Endometrium (tissue), 2 donors: Measurements from ENCODE around the gene IP6K2.

Source experiments
- FAIRE-seq: peaks from 2 replicates; lab custom pipeline; 2012; peaks lifted over from hg19 to GRCh38; lab: Jason Lieb, UNC
- donor health status: control.
- donor health status: control.

The IP6K2 gene

DNA sequence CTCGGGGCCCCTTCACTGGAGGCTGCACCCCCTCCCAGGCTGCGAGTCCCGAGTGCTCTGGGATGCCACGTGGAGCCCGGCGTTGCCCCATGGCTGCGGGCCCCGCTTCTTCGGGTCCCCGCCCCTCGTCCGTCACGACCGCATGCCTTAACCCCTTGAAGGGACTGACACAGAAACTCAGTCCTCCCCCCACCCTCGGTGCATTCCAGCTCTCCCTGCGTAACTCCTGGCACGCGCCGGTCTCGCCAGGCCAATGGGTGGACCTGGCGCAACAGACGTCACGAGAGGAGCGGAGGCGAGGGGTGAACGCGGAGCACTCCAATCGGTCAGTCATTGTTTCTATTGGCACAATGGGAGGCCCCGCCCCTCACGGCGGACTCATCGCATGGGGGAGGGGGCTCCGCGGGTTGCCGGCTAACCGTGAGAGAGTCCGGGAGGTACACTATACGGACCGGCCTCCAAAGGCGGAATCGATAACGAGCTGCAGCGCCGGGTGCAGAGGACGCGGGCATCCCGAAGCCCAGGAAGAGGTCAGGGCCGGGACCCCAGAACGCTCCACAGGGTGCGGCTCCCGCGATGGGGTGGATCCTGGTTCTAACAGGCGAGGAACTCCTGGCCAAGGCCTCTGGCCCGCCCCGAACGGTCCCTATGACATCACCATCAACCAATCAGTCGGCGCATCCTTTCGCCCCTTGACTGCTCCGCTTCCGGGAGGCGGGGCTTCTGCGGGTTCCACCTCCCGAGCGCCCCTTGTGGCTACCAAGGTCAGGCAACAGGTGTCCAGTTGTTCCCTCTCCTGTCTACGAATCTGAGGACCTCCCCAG lies 53.3 kb downstream of the IP6K2 start:
- peak; percentile 86 for FAIRE-seq

DNA sequence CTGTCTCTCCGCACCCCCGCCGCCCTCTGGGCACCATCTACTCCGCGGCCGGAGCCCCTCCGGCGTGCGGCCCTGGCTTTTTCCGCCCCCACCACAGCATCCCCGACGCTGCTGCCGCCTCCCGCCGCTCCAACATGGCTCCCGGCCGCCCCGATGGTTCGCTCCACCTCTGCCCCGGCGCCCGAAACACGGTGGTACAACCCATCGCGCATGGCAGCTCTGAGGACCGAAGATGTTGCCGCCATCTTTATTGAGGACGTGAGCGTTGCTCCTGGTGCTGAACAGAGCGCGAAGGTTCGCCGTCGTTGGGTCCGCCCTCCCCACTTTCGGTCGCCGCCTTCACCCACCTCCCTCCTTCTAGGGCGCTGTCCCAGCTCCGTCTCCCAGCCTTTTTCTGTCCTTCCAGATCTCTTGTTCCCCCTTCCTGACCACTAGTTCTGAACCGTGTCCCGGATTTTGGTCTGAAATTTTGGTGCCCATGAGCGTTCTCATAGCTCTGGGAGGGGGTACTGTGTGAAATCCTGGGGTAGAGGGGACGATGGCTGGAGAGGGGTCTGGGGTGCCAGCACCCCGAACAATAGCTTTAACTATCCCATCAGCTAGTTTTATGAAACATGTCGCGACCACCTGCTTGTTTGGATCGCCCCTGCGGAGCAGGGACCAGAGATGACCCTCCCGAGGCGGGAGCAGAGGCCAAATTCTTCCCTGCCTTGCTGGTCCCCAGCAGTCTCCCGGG lies 54.1 kb downstream of the IP6K2 start, which contains the start of gene CELSR3:
Gene CELSR3, minus strand, starts transcription at position 134 of the 736 bp plus-strand sequence. CDS start 252 bp downstream, outside the sequence.
- no peak for FAIRE-seq

GRCh38 chr3:48662145-48662752 lies 54.8 kb downstream of the IP6K2 start:
- FAIRE-seq = no peak

DNA sequence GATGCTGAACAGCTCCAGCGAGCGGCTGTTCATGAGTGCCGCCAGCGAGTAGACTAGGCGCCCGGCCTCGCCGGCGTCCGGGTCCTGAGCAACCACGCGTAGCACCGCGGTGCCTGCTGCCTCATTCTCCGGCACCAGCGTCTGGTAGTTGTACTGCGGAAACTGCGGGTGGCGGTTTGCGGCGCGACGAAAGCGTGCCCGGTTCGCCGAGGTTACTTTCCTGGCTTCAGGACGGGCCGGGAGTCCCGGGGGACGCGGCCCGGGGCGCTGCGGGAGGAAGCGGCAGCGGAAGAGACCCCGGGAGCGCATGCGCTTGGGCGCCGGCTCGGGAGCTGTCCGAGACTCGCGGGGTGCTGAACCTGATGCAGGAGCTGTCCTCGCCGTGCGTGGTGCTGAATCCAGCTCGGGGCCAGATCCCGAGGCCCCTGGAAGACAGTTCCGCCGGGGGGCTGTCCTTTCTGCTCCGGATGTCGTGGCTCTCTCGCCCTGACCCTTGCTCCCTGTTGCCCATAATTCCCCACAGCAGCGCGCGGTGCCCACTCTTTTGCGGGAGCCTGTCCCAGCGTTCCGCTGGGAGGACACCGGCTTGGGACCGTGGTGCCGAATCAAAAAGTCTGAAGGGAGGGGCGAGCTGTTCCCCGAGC lies 55.4 kb downstream of the IP6K2 start:
- no peak for FAIRE-seq

DNA sequence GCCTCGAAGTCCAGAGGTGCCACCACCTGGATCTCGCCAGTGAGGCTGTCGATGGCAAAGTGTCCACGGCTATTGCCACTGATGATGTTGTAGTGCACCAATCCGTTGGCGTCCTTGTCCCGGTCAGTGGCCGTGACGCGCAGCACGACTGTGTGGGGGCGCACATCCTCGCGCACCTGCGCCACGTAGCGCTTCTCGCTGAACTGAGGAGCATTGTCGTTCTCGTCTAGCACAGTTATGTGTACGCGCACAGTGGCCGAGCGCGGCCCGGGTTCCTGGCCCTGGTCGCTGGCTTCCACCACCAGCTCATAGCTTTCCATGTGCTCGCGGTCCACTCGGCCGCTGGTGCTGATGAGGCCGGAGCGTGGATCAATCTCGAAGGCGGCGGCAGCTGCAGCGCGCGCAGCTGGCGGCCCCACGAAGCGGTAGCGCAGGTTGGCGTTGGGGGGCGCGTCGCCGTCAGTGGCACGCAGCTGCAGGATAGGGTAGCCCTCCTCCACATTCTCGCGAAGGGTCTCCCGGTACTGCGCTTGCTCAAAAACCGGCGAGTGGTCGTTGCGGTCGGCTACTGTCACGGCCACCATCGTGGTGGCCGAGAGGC lies 56.1 kb downstream of the IP6K2 start:
- FAIRE-seq = no peak

DNA sequence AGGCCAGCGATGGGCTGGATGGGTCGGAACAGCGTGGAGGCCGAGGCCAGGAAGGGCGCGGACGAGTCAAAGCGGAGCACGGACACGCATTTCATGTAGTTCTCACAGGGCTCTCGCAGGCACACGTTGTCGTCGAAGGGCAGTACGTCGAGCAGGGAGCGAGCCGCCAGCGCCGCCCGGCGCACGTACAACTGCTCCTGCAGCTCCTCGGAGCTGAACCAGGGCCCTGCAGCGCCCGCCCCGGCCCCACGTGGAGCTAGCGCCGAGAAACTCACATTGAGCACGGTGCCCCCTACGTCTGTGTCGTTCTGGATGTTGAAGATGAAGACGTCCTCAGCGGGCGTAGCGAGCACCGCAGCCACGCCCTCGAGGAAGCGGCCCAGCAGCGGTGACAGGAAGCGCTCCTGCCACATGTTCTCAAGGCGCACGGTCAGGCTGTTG lies 60.2 kb downstream of the IP6K2 start:
- FAIRE-seq = no peak

GRCh38 chr3:48656061-48656840 lies 60.8 kb downstream of the IP6K2 start:
- FAIRE-seq = no peak

- no peak for FAIRE-seq
These were observed 61.4 kb downstream of the IP6K2 start for GRCh38 chr3:48655606-48656005.

GRCh38 chr3:48655063-48655462 lies 62.0 kb downstream of the IP6K2 start:
- no peak for FAIRE-seq

DNA sequence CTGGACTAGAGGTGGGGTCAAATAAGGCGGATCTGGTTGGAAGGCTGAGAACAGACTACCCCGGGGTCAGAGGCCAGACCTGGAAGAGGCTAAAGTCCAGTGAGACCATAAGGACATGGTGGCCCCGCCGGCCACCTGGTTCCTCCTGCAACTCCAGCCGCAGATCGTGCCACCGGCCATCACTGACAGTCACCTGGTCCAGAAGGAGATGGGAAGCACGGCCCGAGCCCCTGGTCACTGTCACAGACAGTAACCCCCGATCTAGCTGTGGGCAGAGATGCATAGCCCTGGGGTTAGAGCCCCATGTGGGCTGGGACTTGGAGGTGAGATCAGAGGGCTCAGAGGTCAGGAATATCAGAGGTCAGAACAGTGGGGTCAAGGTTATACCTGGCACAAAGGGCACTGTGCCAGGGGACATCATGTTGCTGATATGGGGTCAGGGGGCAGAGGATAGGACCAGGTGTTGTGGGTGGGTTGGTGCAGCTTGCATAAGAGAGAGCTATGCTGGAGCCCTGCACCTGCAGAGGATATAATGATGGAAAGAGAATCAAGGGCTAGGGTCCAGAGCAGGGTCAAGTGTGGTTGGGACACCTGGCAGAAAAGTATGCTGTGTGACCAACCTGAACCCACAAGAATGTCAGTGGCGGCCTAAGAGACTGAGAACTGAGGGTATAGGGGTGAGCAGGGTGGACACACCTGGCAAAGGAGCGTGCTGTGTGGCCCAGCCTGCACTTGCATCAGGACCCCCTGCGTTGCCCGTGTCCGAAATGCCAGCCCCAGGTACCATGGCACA lies 63.9 kb downstream of the IP6K2 start:
- no peak for FAIRE-seq

GRCh38 chr3:48651771-48652170 lies 65.2 kb downstream of the IP6K2 start:
- no peak for FAIRE-seq

GRCh38 chr3:48650723-48651122 lies 66.3 kb downstream of the IP6K2 start:
- no peak for FAIRE-seq

DNA sequence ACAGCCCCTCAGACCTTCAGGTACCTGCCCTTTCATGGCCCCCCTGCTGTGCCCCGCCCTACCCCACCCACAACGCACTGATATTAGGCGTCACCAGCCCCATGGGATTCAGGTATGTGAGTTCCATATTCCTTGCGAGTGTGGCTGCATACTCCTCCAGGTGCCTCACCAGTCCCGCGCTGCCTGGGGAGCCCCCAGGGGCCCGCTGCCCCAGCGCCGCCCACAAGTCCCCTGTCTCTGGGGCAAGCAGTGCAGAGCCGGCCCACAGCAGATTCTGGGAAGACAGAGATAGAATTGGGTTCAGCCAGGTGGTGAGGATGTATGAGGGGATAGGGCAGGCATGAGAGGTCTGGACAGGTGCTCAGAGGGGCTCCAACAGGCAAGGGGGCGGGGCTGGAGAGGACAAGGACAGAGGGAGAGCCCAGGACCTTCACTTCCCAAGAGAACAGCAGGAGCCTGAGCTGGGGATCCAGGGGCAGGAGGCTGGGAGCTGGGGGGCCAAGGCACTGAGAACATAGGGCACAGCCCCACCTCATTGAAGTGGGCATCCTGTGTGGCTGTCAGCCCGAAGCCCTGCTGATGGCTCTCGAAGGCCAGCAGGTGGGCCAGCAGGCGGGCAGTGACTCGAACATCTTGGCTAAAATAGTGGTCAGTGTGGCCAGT lies 68.7 kb downstream of the IP6K2 start:
- FAIRE-seq = no peak

- no peak for FAIRE-seq
These were observed 69.3 kb downstream of the IP6K2 start for GRCh38 chr3:48647714-48648113.

DNA sequence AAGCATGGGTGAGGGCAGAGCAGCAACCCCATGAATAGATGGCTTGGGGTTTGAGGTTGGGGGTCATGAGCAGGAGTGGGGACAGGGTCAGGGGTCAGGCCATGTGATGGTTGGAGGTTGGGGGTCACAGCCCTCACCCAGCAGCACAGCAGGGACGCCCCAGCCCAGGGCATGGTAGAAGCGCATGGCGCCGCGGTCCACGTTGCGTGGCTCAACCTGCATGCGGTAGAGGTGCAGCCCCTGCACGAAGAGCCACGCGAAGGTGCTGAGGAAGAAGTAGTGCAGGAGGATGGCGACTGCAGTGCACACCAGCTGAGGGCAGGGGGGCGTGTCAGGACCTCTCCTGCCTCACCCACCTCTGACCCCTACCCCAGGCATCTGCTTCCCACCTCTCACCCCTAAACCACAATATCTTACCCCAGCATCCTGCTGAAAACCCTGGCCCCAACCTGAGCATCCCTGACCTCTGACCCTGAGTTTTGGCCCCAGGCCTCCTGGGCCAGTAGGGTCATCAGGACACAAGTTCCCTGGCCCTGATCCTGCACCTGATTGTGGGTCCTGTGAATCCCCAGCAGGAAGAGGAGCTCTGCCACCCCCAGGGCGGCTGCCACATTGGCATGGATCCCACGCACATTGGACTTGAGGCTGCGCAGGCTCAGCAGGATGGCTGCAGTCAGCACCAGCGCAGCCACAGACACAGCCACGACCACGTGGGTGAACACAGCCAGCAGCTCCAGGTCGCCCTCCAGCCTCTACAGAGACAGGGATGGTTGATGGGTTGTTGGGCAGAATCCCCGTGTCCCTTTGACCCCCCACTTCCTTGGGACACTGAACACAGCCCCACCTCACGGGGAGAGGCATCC lies 71.9 kb downstream of the IP6K2 start:
- FAIRE-seq = no peak

GRCh38 chr3:48642605-48643004 lies 74.4 kb downstream of the IP6K2 start:
- no peak for FAIRE-seq

DNA sequence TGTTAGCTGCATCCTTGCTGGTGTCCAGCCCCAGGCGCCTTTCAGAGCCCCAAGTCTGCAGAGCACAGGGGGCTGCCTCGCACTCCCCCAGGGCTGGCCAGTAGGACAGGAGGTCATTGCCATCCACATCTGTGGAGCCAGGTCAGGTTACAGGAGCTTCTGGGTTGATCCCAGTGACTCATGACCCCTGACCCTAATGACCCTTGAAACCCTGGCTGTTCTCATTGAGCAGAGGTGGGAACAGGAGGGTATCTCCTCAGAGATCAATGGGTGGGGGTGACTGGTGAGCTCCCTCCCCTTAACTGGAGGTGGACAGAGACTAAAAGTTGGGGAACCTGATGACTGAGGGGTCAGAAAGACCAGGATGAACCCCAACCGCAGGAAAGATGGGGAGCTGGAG lies 75.6 kb downstream of the IP6K2 start:
- no peak for FAIRE-seq

DNA sequence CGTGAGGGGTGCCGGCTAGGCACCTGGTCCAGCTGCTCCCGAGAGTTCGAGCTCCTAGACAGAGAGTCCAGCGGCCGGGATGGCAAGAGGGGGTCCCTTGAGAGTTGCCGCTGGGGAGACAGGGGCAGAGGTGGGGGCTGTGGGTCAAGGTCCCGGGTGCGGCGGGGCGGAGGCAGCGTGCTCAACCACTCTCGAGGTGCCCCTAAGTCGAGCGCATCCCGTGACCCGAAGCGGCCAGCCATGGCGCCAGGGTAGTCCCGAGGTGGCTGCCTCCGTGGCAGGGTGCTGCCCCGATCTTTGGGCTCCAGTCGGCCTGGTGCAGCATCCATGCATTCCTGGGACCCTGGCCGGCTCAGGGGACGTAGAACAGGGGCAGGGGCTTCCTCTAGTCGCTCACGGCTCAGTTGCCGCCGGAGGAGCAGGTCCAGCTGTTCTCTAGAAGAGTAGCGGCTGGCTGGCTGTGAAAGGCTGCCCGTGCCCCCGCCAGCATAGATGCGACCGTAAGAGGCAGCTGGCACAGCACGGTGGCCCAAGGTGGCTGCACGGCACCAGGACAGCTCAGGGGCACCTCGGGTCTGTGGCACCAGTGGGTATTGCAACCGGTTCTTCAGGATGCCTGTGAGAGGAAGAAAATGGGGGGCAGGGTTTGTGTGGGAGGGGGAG lies 76.9 kb downstream of the IP6K2 start:
- FAIRE-seq = no peak
